PC-9 (cell line): ENCODE measurements around the gene HCRT.

Source experiments
- CTCF ChIP-seq: fragments of 200-600 bp; sonication (generic); conservative IDR thresholded peaks from 2 replicates; pipeline ENCODE4 v1.6.1; 2017; ENCODE audit warnings: mixed run types, antibody characterized with exemption, mild to moderate bottlenecking, moderate library complexity
- EZH2 ChIP-seq: fragments of 200-600 bp; sonication (generic); IDR thresholded peaks from 2 replicates; pipeline ENCODE4 v1.8.0; 2017; ENCODE audit warnings: antibody characterized with exemption, low read depth

GRCh38 chr17:42193969-42194899 lies 9.0 kb upstream of the HCRT start, which contains the start of gene GHDC:
- TF ChIP-seq CTCF (no peak), EZH2 (no peak)
